Kidney (tissue), 14 donors: ENCODE measurements around the gene GRB10. TPM values are rescaled to one million over a fixed set of nuclear protein-coding genes. Genes with fewer than 3 reads are reported as not detected.

Experiments
- DNase-seq, 5 donors: peaks; one replicate each; pipeline ENCODE4 v3.0.0-alpha.2; 2013 to 2020
- FAIRE-seq: peaks from 2 replicates; lab custom pipeline; 2012; peaks lifted over from hg19 to GRCh38; lab: Jason Lieb, UNC
- H3K27ac ChIP-seq, 2 donors: one replicate each; pipeline ENCODE4 v1.7.0; 2013; ENCODE audit warnings: low read depth in 2 of 2, low read length in 2 of 2, inconsistent platforms in 1 of 2
- H3K27me3 ChIP-seq: one replicate; pipeline ENCODE4 v1.7.1; 2013; ENCODE audit warnings: low read length, inconsistent platforms; ENCODE audit not compliant: control insufficient read depth, insufficient read depth
- H3K36me3 ChIP-seq, 3 donors: one replicate each; pipeline versions ENCODE4 v1.7.0 to v1.7.1; 2013; ENCODE audit warnings: low read length in 3 of 3, control low read depth in 1 of 3, inconsistent platforms in 1 of 3; ENCODE audit not compliant: insufficient read depth in 3 of 3, control insufficient read depth in 2 of 3
- H3K4me1 ChIP-seq, 3 donors: one replicate each; pipeline versions ENCODE4 v1.7.0 to v1.7.1; 2013; ENCODE audit warnings: low read length in 3 of 3, inconsistent platforms in 1 of 3, low read depth in 1 of 3; ENCODE audit not compliant: control insufficient read depth in 2 of 3, insufficient read depth in 2 of 3
- H3K4me3 ChIP-seq, 3 donors: one replicate each; pipeline versions ENCODE4 v1.7.0 to v1.8.1; 2013; ENCODE audit warnings: low read length in 3 of 3, control low read depth in 1 of 3, inconsistent platforms in 1 of 3
- H3K9ac ChIP-seq, 3 donors: one replicate each; pipeline versions ENCODE4 v1.7.0 to v1.7.1; 2013; ENCODE audit warnings: low read length in 3 of 3, control low read depth in 1 of 3, inconsistent platforms in 1 of 3
- H3K9me3 ChIP-seq, 3 donors: one replicate each; pipeline versions ENCODE4 v1.7.0 to v1.7.1; 2013; ENCODE audit warnings: low read length in 3 of 3, control low read depth in 1 of 3, inconsistent platforms in 1 of 3; ENCODE audit not compliant: control insufficient read depth in 2 of 3, insufficient read depth in 1 of 3
- intact Hi-C: fragments of 100-400 bp; cut with DNase I; formaldehyde crosslinking; loops from one replicate; pipeline ENCODE4 v1.11.1; 2022
- polyA plus RNA-seq: library from polyadenylated mRNA; stranded (reverse); fragments of 350-450 nt; fragmentation: Illumina TruSeq; extraction: RNeasy Lipid Tissue Mini Kit (QIAGEN cat#74804); gene quantifications from one replicate; pipeline ENCODE4 v1.2.3, GENCODE V29; 2014; ENCODE audit warnings: low read depth, low replicate concordance; ENCODE audit not compliant: insufficient read depth
- total RNA-seq: library from RNA; stranded (reverse); fragmentation: NEBNext Ultra II Directional; extraction: Animal tissue kit (Norgen Biotek cat#: 25700); gene quantifications from one replicate; pipeline ENCODE4 v1.2.1, GENCODE V29; 2021
- TF ChIP-seq, protein P1 (sequence below): IDR thresholded peaks from 3 replicates; pipeline ENCODE4 v1.5.1; 2012; ENCODE audit warnings: mild to moderate bottlenecking, moderate library complexity, borderline replicate concordance; ENCODE audit not compliant: insufficient read depth; ENCODE audit errors: extremely low read depth
- donor health status: control.
- donor health status: control.
- donor health status: control.
- donor health status: control.
- donor health status: control.
- donor health status: DM: yes; HTN: yes; CAD: no.
- donor health status: Normal renal cell carcinoma (clear cell type).

GRB10 gene
- total and polyA plus RNA-seq, 2 donors from 2014 or later: 32.3 to 57.8 TPM

DNA sequence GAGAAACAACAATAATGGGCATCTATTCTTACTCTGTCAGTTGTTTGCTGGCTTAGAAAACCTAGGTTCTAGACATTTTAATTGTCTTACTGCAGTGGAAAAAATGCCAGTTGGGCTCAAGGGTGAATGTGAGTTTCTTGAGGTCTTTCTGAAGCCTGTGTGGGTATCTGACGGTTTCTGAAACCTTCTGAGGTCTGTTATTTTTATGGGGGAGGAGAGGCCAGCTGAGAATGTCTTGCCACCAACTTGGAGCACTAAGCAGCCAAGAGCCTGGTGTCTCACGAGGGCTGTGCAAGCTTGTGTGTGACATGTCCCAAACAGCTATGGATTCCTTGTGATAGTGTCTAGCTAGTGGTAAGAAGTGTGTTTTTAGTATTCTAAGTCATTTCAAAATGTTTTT, 193.3 kb downstream of the GRB10 start:
- H3K36me3 ChIP-seq: peaks cover 0 to 2% (median 0%) of the 10 kb centered on the region in 3 donors
- H3K27me3 ChIP-seq: no peaks in the 10 kb centered on the region
- no peak overlapping the region for H3K9ac ChIP-seq
- H3K4me3 ChIP-seq: no peak overlapping the region
- H3K27ac ChIP-seq: no peak overlapping the region
- intact Hi-C loops: no loop called here
- no peaks in the 10 kb centered on the region for H3K9me3 ChIP-seq
- TF ChIP-seq, protein P1, sequence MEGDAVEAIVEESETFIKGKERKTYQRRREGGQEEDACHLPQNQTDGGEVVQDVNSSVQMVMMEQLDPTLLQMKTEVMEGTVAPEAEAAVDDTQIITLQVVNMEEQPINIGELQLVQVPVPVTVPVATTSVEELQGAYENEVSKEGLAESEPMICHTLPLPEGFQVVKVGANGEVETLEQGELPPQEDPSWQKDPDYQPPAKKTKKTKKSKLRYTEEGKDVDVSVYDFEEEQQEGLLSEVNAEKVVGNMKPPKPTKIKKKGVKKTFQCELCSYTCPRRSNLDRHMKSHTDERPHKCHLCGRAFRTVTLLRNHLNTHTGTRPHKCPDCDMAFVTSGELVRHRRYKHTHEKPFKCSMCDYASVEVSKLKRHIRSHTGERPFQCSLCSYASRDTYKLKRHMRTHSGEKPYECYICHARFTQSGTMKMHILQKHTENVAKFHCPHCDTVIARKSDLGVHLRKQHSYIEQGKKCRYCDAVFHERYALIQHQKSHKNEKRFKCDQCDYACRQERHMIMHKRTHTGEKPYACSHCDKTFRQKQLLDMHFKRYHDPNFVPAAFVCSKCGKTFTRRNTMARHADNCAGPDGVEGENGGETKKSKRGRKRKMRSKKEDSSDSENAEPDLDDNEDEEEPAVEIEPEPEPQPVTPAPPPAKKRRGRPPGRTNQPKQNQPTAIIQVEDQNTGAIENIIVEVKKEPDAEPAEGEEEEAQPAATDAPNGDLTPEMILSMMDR: no peak
- no peak for DNase-seq
- FAIRE-seq: no peak
- no peaks in the 10 kb centered on the region for H3K4me1 ChIP-seq

- H3K27ac ChIP-seq: no peak overlapping the region
- peaks cover 0 to 4% (median under 1%) of the 10 kb centered on the region in 3 donors for H3K9me3 ChIP-seq
- TF ChIP-seq, protein P1: no peak
- no peak for DNase-seq
- H3K4me3 ChIP-seq: no peak overlapping the region
- no peaks in the 10 kb centered on the region for H3K27me3 ChIP-seq
- no peak overlapping the region for H3K9ac ChIP-seq
- H3K4me1 ChIP-seq: no peaks in the 10 kb centered on the region
- no peaks in the 10 kb centered on the region for H3K36me3 ChIP-seq
- intact Hi-C loops: no loop called here
- no peak for FAIRE-seq
Observed at GRCh38 chr7:50588937-50589336, 193.8 kb downstream of the GRB10 start.

DNA sequence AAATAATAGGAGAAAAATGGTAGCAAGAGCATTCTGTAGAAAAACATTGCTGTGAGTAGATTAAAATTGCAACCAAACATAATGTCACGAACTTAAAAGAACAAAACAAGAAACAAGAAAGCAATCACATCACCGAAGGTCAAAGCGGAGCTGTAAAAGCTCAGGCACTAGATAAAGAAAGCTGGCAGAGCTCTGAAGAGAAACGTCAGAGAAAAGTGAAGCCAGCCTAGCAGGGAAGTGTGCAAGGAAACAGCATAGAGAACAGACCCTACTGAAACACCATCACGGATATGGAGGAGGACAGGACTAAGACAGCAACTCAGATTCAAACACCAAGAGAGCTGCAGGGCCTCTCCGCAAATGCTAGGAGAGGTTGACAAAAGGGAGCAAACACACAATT, 195.0 kb downstream of the GRB10 start:
- H3K9ac ChIP-seq: no peak overlapping the region
- FAIRE-seq: no peak
- TF ChIP-seq, protein P1: no peak
- no peaks in the 10 kb centered on the region for H3K27me3 ChIP-seq
- no peaks in the 10 kb centered on the region for H3K4me1 ChIP-seq
- H3K27ac ChIP-seq: no peak overlapping the region
- DNase-seq: no peak
- no peaks in the 10 kb centered on the region for H3K36me3 ChIP-seq
- peaks cover 0 to 13% (median 2%) of the 10 kb centered on the region in 3 donors for H3K9me3 ChIP-seq
- no peak overlapping the region for H3K4me3 ChIP-seq
- intact Hi-C loops: no loop called here

GRCh38 chr7:50584793-50585408, 197.8 kb downstream of the GRB10 start:
- no peak overlapping the region for H3K4me3 ChIP-seq
- DNase-seq: peak in 1 of 5 donors; percentile 37
- H3K27me3 ChIP-seq: no peaks in the 10 kb centered on the region
- H3K36me3 ChIP-seq: no peaks in the 10 kb centered on the region
- no peak overlapping the region for H3K9ac ChIP-seq
- H3K27ac ChIP-seq: no peak overlapping the region
- TF ChIP-seq, protein P1: no peak
- H3K9me3 ChIP-seq: peaks cover 0 to 13% (median 2%) of the 10 kb centered on the region in 3 donors
- intact Hi-C loops: no loop called here
- H3K4me1 ChIP-seq: no peaks in the 10 kb centered on the region
- FAIRE-seq: no peak
